HG03196 (cell line): ENCODE measurements around the gene BIVM.

ENCODE experiments used
- ATAC-seq: cut with Tn5 transposase; IDR thresholded peaks from one replicate; pipeline ENCODE4 v1.9.1; 2021; ENCODE audit not compliant: unreplicated experiment

BIVM gene

DNA sequence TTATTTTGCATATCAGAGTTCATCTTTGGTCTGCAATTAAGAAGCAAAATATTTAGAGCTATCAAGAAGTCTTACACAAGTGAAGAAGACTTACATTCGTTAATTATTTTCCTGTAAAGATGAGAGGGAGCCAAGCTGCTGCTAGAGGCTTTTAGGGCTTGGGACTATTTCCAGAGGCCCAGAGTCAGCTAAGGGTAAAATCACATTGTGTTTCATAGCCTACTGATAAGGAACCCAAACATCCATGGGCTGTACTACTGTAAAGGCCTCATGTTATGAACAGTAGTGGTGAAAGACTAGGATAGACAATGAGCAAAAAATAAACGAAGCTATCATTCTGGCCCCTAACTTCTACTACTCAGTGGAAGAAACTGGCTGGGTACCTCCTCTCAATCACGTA is 14.4 kb upstream of the BIVM start:
- no peak for ATAC-seq

DNA sequence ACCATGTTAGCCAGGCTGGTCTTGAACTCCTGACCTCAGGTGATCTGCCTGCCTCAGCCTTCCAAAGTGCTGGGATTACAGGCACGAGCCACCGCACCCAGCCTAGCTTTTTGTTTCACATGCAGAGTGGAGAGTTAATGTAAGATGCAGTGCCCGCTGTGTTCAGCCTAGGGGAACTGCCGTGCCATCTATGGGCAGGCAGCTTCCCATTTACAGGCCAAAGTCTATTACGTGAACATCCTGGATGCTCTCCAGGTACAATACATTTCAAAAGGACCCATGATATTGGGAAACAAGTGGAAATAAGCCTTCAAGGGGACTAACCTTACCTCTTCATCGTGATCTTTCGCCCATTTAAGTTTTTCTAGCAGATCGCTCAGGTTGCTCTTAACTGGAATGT is 10.2 kb upstream of the BIVM start:
- ATAC-seq = no peak

DNA sequence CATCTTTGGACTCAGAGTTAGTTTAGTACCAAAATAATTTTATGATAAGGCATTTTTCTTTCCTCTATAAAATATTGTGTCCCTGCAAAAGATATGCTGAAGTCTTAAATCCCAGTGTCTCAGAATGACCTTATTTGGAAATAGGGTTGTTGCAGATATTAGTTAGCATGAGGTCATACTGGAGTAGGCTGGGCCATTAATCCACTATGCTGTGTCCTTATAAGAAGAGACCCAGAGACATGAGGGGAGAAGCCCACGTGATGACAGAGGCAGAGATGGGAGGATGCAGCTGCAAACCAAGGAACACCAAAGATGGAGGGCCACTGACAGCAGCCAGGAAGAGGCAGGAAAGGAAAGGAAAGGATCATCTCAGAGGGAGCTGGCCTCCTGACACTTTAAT is 6.5 kb upstream of the BIVM start:
- ATAC-seq = no peak

DNA sequence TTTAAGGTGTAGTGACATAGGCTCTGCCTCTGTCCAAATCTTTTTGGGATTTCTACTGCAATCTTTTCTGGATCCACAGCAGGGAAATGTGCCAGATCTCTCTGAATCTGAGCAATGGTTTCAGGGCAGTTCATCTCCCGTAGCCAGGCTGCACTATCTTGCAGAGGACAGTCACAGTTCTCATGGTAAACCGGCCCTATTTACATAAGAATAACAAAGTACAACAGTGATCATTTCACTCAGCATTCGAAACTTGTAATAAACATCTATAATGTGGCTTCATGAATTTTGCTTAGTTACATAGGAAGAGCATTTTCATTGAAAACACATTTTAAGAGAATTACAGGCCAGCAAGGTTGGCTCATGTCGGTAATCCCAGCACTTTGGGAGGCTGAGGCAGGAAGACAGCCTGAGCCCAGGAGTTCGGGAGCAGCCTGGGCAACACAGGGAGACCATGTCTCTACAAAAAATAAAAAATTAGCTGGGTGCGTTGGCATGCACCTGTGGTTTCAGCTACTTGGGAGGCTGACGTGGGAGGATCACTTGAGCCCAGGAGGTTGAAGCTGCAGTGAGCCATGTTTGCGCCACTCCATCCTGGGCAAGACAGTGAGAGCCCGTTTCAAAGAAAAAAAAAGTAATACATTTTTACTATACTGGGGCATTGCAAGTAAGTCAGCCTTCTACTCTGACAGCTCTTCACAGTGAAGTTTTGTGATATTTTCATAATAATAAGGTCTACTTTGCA is 5.1 kb upstream of the BIVM start:
- ATAC-seq = no peak

DNA sequence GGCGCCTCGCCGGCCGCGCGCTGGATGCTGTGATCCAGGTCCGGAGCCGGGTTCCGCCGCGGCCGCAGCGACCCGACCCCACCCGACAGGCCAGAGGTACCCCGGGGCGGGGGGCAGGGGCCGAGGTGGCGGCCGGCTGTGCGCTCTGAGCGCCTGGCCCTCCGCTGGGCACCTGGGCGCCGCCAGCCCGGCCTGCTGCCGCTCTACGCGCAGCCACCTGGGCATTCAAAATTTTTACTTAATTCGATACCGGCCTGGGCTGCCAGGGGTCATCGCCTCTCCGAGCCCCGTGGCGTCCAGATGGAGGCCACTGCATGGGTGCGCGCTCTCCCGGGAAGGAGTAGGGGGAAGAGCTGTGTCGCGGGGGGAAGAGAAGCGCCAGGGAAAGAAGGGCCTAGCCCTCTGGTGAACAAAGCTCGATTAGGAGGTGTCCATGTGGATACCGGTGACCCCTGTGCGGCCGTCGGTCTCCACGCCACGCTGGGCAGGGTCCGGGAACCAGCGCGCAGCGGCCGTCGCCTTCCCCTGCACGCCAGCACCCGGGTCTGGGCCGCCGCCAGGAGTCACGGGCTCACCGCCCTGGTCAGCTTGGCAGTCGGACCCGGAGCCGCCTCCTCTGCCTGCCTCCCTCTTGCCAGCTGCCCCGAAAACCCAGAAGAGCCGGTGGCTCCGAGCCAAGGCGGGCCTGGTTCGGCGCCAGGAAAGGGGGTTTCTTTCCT is 666 bp downstream of the BIVM start:
- peak; percentile 6 for ATAC-seq

DNA sequence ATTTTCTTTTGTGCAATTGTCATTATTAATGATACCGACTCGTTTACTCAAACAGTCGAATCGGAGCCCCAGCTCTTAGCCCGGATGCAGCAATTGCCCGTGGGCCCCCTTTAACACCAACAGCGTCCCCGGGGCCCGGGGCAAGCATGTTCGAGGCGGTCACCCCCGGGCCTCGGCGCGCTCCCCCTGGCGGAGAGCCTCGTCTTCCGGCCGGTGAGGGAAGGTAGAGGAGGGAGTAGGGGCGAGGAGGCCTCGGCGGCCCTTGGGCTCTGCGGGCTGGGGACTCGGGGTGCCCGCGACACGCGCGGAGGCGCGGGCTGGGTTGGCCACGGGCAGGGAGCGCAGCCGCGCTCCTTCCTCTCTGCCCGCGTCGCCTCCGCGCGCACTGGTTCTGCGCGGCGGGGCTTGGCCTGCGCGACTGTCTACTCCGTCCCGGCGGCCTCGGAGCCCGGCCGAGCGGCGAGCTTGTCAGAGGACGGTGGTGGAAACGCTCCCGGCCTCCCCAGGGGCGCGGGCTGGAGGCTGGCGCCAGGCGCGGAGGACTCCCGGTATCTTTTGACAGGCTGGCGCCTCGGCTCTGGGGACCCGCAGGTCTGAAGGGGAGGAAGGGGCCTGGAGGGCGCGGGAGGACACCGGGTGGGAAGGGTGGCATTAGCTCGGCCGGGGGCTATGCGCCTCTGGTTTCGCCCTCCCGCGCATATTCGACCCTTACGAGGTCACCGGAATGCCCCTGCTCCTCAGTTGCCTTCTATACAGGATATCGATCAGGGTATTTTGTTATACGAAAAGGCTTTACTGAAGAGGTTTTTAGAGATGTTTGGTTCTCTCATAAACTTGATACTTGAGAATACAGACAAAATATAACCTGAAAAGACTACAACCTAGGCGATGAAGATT is 1.5 kb downstream of the BIVM start:
- ATAC-seq = peak; percentile 80

DNA sequence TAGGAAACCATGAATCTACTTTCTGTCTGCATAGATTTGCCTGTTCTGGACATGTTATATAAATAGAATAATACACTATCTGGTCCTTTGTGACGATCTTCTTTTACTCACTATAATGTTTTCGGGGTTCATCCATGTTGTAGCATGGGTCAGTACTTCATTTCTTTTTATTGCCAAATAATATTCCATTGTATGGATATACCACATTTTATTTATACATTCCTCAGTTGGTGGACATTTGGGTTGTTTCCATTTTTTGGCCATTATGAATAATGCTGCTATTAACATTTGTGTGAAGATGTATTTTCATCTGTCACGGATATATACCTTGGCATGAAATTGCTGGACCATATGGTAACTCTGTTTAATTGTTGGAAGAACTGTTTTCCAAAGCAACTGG is 6.8 kb downstream of the BIVM start:
- no peak for ATAC-seq

DNA sequence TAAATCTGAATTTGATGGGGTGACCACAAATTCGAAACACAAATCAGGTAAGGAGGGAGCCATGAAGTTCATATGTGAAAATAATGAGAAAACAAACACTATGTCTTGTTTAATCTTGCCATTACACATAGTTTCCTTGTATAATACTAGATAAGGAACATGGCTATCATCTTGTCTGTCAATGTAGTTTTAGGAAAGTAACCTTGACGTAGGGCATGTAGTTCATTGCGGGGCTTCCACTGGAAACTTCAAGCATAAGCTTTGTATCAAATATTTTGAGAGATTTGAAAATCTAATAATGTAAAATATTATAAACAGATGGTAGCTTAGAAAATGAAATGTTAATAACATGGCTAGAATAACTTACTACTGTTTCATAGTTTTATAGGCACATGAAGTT is 8.8 kb downstream of the BIVM start:
- no peak for ATAC-seq

DNA sequence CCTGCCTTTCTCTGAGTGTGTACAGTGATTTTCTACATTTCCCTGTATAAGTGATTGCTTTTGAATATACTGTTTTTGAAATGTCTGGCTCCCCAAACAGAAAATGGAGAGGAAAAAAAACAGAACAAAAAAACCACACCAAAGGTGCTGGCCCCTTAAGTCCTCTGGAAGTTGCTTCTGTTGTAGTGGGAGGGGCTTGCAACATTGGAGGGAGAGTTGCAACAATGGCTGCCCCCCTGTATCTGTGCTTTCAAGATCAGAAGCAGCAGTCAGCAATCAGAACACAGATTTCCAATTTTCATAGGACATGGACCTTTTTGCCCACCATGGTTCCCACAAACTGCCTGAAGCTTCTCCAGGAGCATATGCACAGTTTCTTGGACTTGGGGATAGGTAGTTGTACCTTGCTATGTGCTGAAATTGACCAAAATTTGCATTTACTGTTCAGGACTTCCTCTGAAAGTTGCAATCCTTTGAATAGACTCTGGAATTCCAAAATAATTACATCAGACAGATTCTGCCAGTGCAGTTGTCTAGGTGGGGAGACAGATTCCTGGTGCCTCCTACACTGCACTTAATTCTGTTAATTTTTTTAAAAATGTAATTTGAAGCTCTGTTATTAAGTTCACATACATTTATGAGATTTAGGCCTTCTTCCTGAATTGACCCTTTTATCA is 13.8 kb downstream of the BIVM start:
- no peak for ATAC-seq

DNA sequence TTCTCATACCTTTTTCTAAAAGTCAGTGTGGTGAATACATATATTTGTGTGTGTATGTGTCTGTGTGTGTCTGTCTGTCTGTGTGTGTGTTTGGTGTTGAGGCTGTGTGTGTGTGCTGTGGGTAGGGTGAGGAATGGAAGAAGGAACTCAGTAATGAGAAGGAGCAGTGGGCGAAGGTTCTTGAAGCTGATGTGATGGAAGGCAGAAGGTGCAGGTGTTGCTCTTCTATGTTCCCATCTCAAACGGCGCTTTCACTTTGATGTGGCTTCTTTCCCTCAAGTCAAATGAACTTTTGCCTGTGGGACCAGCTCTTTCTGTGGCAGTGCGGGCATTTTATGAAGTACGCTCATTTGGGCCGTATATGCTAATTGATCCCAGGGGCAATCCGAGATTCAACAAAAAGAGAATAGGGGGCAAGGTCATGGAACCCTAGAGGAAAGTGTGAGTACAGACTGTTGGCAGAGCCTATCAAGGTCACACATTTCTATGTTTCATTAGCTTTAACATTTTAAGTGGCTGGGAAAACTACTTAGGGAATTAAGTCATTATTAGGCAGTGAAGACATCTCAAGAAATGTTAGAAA is 15.2 kb downstream of the BIVM start:
- no peak for ATAC-seq

DNA sequence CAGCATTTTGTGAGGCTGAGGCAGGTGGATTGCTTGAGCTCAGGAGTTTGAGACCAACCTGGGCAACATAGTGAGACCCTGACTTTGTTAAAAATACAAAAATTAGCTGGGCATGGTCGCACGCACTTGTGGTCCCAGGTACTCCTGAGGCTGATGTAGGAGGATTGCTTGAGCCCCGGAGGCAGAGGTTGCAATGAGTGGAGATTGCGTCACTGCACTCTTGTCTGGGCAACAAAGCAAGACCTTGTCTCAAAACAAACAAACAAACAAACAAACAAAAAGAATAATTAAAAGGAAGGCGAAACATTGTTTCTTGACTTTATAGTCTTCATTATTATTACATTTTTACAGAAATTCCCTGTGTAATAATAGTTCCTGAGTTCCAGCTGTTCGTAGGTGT is 15.9 kb downstream of the BIVM start:
- ATAC-seq = no peak

DNA sequence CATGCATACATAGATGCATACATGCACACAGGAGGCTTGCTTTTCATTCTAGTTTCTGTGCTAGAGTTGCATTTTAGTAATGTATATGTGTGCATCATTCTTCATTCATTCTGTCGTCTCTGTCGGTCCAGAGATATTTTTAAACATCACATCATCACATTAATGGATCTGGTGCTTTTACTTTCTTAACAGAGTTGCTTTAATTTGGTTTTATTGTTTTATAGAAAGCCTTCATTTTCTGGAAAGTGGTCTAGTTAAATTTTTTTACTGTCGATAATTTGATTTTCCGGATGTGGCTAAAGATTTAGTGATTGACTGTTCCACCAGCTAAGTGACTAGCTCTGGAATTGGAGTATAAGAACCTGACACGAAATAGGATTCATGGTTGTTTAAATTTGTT is 16.9 kb downstream of the BIVM start:
- ATAC-seq = no peak

DNA sequence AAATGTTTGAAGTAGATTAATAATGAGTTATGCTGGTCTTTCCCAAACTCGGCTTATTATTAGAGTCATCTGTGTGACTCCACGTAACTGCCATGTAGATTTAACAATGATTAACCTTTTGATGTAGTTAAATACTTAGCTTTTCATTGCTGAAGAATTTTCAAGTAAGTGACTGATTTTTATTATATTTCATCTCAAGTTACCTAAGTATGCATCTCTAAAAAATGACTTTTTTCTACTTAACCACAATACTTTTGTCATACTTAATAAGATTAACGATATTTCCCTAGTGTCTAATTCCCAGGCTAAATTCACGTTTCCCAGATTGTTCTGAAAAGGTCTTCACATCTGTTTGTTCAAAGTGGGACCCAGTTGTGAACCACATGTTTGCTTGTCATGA is 17.8 kb downstream of the BIVM start:
- no peak for ATAC-seq

DNA sequence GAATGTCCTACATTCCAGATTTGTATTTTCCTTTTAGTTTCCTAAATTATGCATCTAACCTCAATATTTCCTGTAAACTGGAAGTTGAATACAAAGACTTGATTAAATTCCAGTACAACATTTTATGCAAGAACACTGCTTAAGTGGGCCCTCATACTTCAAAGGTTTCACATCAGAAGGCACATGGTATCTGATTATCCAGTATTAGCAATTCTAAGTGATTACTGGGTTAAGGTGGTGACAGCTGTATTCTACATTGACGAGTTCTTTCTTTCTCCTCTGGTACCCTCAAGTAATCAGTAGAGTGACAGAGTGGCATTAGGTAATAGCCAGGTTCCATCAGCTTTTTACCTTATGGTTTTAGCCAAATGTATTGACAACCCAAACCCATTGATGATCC is 18.3 kb downstream of the BIVM start:
- ATAC-seq = no peak

DNA sequence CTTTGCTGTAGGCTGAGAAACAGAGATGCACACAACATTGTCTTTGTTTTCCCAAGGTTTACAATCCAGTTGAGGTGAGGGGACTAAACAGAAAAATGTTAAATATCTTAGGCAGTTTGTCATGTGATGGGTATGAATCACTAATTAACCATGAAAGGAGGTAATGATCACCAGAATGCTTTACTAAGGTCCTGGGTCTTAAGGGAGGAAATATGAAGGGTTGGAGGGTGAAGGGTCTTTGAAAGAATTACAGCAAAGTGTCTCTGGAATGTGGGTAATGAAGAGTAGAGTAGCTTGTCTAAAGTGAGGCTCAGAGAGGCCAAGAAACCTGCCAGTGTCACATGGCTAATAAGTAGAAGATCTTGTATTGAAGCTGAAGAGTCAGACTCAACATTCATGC is 19.0 kb downstream of the BIVM start:
- no peak for ATAC-seq

DNA sequence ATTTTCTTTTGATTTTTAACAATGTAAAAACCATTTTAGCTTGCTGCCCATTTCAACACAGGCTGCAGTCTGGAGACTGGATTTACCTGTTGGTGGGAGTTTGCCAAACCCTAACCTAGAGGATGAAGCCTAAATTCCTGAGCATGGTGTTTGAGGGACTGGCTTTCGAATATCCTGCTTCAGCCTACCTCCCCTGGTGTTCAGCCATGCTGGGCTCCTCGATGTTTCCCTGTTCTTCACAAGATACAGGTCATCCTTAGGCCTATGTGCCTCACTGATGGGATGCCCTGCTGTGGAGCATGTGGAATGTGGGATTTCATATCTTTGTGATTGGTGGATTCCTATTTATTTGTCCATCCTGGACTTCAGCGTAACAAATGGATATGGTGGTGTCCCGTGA is 26.5 kb downstream of the BIVM start:
- no peak for ATAC-seq

DNA sequence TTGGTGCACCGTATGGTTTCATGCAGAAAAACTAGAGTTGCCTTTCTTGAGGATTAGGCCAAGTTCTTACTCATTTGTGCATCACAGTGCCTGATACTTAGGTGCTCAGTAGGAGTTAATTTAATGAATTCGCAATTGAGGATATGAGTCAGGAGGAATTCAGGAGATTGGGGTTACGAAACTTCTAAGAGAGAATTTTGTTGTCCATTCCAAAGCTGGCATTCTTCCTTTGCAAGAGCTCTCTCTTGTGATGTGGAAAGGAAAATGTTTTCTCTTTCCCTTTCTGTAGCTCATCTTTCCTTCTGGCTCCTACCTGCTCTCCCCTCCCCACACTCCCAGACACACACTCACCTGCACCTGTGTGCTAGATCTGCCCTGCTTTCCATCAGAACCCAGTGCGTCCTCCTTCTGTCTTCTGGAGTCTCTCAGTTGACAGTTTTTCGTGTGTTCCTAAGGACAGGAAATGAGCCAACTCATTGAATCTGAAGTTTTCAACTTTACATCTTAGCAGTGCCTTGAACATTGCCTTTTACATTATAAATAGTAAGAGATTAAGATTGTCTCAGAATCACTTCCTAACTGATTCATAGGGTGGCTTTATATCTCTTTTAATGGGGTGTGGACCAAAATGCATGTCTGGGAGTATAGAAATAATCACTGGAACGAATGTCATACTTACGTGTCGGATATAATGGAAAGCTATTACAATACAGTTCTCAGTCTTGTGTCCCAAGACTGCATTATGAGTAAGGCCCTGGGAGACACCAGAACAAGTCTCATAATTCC is 27.2 kb downstream of the BIVM start:
- ATAC-seq = no peak

DNA sequence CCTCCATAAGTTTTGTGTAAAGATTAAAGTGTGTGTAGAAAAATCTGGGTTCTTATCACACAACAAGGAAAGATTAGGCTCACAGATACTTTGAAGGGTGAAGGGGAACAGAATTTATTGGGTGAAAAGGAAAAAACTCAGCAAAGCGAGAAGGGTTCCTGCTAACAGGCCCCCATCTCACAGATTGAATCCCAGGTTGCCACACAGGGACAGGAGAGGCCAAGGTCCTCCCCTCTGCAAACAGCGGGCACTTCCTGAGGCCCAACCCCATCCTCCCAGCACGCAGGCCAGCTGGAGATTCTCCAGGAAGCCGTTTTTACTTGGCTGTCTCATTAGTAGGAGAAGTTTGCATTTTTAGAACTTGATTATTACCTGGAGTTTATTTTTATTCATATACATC is 31.7 kb downstream of the BIVM start:
- ATAC-seq = no peak

DNA sequence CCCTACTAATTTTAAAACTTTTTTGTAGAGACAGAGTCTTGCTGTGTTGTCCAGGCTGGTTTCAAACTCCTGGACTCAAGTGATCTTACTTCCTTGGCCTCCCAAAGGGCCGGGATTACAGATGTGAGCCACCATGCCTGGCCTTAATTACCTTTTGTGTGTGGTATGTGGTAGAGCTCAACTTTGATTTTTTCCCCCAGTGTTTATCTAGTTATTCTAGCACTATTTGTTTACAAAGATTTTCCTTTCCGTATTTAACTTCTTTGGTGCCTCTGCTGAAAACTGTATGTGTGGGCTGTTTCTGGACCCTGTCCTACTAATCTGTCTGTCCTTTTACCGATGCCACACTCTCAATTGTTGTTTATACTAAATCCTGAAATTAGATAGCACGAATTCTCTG is 37.6 kb downstream of the BIVM start:
- no peak for ATAC-seq

DNA sequence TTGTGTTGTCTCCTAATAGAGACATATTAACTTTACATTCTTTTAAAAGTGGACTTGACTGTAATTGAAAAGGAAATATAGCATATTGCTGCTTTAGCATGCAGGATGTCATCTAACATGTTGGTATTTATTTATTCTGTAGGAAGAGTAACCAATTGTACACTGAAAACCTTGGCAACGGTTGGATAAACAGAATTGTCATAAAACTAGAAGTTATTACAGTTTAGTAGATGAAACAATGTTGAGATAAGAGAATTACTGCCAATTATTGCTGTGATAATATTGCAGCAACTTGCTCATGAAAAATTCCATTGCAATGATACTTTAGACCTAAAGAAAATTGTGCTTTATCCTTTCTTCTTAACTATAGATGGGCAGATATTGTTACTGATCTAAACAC is 39.4 kb downstream of the BIVM start:
- ATAC-seq = no peak
